ENCODE data around the gene FIBP. TPM values are rescaled to one million over a fixed set of nuclear protein-coding genes. Genes with fewer than 3 reads are reported as not detected.

Gene FIBP
- total RNA-seq, 1 donor from 2014 or later, result 44.0 TPM

GRCh38 chr11:65859095-65859811 lies 29.0 kb downstream of the FIBP start:
- H3K27ac ChIP-seq, result peak overlapping the region; percentile 98
- peak; percentile 82 to 86 for ATAC-seq
- peak overlapping the region; percentile 92 for H3K4me3 ChIP-seq
- H3K36me3 ChIP-seq, result peaks cover 49% of the 10 kb centered on the region
- TF ChIP-seq, protein P1, sequence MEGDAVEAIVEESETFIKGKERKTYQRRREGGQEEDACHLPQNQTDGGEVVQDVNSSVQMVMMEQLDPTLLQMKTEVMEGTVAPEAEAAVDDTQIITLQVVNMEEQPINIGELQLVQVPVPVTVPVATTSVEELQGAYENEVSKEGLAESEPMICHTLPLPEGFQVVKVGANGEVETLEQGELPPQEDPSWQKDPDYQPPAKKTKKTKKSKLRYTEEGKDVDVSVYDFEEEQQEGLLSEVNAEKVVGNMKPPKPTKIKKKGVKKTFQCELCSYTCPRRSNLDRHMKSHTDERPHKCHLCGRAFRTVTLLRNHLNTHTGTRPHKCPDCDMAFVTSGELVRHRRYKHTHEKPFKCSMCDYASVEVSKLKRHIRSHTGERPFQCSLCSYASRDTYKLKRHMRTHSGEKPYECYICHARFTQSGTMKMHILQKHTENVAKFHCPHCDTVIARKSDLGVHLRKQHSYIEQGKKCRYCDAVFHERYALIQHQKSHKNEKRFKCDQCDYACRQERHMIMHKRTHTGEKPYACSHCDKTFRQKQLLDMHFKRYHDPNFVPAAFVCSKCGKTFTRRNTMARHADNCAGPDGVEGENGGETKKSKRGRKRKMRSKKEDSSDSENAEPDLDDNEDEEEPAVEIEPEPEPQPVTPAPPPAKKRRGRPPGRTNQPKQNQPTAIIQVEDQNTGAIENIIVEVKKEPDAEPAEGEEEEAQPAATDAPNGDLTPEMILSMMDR (IDR thresholded peaks at IDR 0.05), result peak; percentile 37
- H3K27me3 ChIP-seq (ENCODE audit: low read depth), result no peaks in the 10 kb centered on the region
- H3K4me1 ChIP-seq, result peaks cover 55% of the 10 kb centered on the region
- intact Hi-C loops (cut with DNase I), result no loop called here
- DNase-seq, result peak; percentile 100
- H3K9me3 ChIP-seq, result no peaks in the 10 kb centered on the region

- peak overlapping the region; percentile 98 for H3K27ac ChIP-seq
- no peaks in the 10 kb centered on the region for H3K9me3 ChIP-seq
- H3K36me3 ChIP-seq, result peaks cover 49% of the 10 kb centered on the region
- intact Hi-C loops (cut with DNase I), result no loop called here
- H3K4me1 ChIP-seq, result peaks cover 55% of the 10 kb centered on the region
- TF ChIP-seq, protein P1 (IDR thresholded peaks at IDR 0.05), result no peak
- DNase-seq (no peak), ATAC-seq (no peak)
- H3K27me3 ChIP-seq (ENCODE audit: low read depth), result no peaks in the 10 kb centered on the region
- H3K4me3 ChIP-seq, result peak overlapping the region; percentile 92
These were observed 29.6 kb downstream of the FIBP start for GRCh38 chr11:65858681-65859087.

GRCh38 chr11:65857853-65858680 lies 30.2 kb downstream of the FIBP start, which contains the start of gene CFL1:
Gene CFL1 (minus strand): TSS chr11:65858180. CDS start chr11:65858099, 81 bp downstream.
- H3K4me3 ChIP-seq, result peak within 1 kb of the TSS; percentile 92
- H3K27ac ChIP-seq, result peak within 1 kb of the TSS; percentile 98
- H3K27me3 ChIP-seq (ENCODE audit: low read depth), result no peaks in the 10 kb centered on the region
- peaks cover 49% of the 10 kb centered on the region for H3K36me3 ChIP-seq
- peaks cover 55% of the 10 kb centered on the region for H3K4me1 ChIP-seq
- H3K9me3 ChIP-seq, result no peaks in the 10 kb centered on the region
- intact Hi-C loops (cut with DNase I), result no loop called here
- DNase-seq (peak; percentile 99), ATAC-seq (peak; percentile 82 to 89)
- TF ChIP-seq, protein P1 (IDR thresholded peaks at IDR 0.05), result no peak

GRCh38 chr11:65857500-65857852 lies 30.8 kb downstream of the FIBP start:
- Histone ChIP-seq H3K9me3 (no peaks in the 10 kb centered on the region), H3K36me3 (peaks cover 49% of the 10 kb centered on the region), H3K27me3 (ENCODE audit: low read depth) (no peaks in the 10 kb centered on the region), H3K27ac (peak overlapping the region; percentile 98), H3K4me1 (peaks cover 50% of the 10 kb centered on the region), H3K4me3 (peak overlapping the region; percentile 92)
- TF ChIP-seq, protein P1 (IDR thresholded peaks at IDR 0.05), result no peak
- intact Hi-C loops (cut with DNase I), result no loop called here
- DNase-seq (no peak), ATAC-seq (no peak)

- intact Hi-C loops (cut with DNase I), result no loop called here
- ATAC-seq, result peak; percentile 64 to 67
- H3K27me3 ChIP-seq (ENCODE audit: low read depth), result no peaks in the 10 kb centered on the region
- DNase-seq, result peak; percentile 94
- peaks cover 44% of the 10 kb centered on the region for H3K4me1 ChIP-seq
- H3K9me3 ChIP-seq, result no peaks in the 10 kb centered on the region
- peaks cover 49% of the 10 kb centered on the region for H3K36me3 ChIP-seq
- H3K4me3 ChIP-seq, result peak overlapping the region; percentile 92
- TF ChIP-seq, protein P1 (IDR thresholded peaks at IDR 0.05), result no peak
- peak overlapping the region; percentile 98 for H3K27ac ChIP-seq
These were observed 31.4 kb downstream of the FIBP start for GRCh38 chr11:65856689-65857499.
